ENCODE results near the gene MT1HL1.

MT1HL1 gene

GRCh38 chr1:237040823-237041222, 36.6 kb upstream of the MT1HL1 start:
- Histone ChIP-seq H3K27me3 (ENCODE audit: control insufficient read depth, insufficient read depth, low read length) (peaks cover 45% of the 10 kb centered on the region), H3K27ac (ENCODE audit: low read depth, low read length) (no peak overlapping the region), H3K9ac (ENCODE audit: low read length) (no peak overlapping the region), H3K4me1 (ENCODE audit: control insufficient read depth, insufficient read depth, low read length) (peaks cover 30% of the 10 kb centered on the region), H3K9me3 (ENCODE audit: control insufficient read depth, insufficient read depth, low read depth, low read length) (no peaks in the 10 kb centered on the region), H3K36me3 (ENCODE audit: control insufficient read depth, insufficient read depth, low read length) (no peaks in the 10 kb centered on the region), H3K4me3 (ENCODE audit: low read depth, low read length) (no peak overlapping the region)

DNA sequence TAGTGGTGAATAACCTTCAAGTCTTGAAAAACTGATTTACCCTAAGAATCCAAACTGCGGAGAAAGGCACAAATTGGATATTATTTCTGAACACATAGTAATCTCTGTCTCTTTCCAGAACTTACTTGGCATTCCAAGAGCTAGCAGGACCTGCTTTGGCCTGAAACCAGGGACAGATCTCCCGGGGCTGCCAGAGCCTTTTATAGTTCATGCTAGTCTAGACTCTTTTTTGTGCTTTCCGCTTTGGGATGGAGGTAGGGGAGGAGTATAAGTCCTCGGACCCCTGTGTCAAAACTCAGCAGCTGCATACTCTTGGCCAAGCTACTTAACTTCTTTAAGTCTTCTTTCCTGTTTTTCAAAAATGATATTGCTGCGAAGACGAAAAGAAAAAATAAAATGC, 34.0 kb upstream of the MT1HL1 start:
- H3K4me3 ChIP-seq (ENCODE audit: low read depth, low read length) = no peak overlapping the region
- H3K27ac ChIP-seq (ENCODE audit: low read depth, low read length) = no peak overlapping the region
- H3K4me1 ChIP-seq (ENCODE audit: control insufficient read depth, insufficient read depth, low read length) = peaks cover 6% of the 10 kb centered on the region
- peaks cover 26% of the 10 kb centered on the region for H3K27me3 ChIP-seq (ENCODE audit: control insufficient read depth, insufficient read depth, low read length)
- H3K9ac ChIP-seq (ENCODE audit: low read length) = no peak overlapping the region
- H3K9me3 ChIP-seq (ENCODE audit: control insufficient read depth, insufficient read depth, low read depth, low read length) = no peaks in the 10 kb centered on the region
- no peaks in the 10 kb centered on the region for H3K36me3 ChIP-seq (ENCODE audit: control insufficient read depth, insufficient read depth, low read length)

DNA sequence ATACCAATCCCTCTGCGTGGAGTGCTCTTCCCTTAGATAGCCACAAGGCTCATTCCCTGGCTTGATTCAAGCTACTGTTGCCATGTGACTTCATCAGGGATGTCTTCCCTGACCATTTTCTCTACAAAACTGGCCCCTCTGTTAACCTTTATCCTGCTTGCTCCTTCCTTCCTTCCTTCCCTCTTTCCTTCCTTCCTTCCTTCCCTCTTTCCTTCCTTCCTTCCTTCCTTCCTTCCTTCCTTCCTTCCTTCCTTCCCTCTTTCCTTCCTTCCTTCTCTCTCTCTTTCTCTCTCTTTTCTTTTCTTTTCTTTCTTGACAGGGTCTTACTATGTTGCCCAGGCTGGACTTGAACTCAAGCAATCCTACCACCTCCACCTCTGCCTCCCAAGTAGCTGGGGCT, 31.5 kb upstream of the MT1HL1 start:
- Histone ChIP-seq H3K9me3 (ENCODE audit: control insufficient read depth, insufficient read depth, low read depth, low read length) (no peaks in the 10 kb centered on the region), H3K36me3 (ENCODE audit: control insufficient read depth, insufficient read depth, low read length) (no peaks in the 10 kb centered on the region), H3K27me3 (ENCODE audit: control insufficient read depth, insufficient read depth, low read length) (peaks cover 7% of the 10 kb centered on the region), H3K4me1 (ENCODE audit: control insufficient read depth, insufficient read depth, low read length) (peaks cover 15% of the 10 kb centered on the region), H3K9ac (ENCODE audit: low read length) (no peak overlapping the region), H3K4me3 (ENCODE audit: low read depth, low read length) (no peak overlapping the region), H3K27ac (ENCODE audit: low read depth, low read length) (no peak overlapping the region)

DNA sequence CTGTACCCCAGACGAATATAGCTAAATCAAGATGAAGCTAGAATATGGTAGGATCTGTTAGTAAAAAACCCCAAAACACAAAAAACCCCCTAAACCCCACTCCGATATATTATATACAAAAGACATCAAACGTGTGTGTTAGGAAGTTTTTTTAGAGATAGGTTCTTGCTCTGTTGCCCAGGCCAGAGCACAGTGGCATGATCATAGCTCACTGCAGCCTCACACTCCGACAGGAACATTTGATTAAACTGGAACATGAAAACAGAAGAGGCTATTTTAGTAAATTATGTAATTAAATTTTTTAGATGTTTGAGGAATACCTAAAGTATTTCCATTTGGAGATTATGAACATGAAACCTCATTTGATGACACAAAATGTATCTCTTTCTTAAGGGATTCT, 29.6 kb upstream of the MT1HL1 start:
- Histone ChIP-seq H3K27ac (ENCODE audit: low read depth, low read length) (no peak overlapping the region), H3K9ac (ENCODE audit: low read length) (no peak overlapping the region), H3K4me1 (ENCODE audit: control insufficient read depth, insufficient read depth, low read length) (peaks cover 15% of the 10 kb centered on the region), H3K27me3 (ENCODE audit: control insufficient read depth, insufficient read depth, low read length) (no peaks in the 10 kb centered on the region), H3K36me3 (ENCODE audit: control insufficient read depth, insufficient read depth, low read length) (no peaks in the 10 kb centered on the region), H3K4me3 (ENCODE audit: low read depth, low read length) (no peak overlapping the region), H3K9me3 (ENCODE audit: control insufficient read depth, insufficient read depth, low read depth, low read length) (no peaks in the 10 kb centered on the region)

GRCh38 chr1:237033061-237033460, 28.8 kb upstream of the MT1HL1 start:
- no peak overlapping the region for H3K9ac ChIP-seq (ENCODE audit: low read length)
- H3K9me3 ChIP-seq (ENCODE audit: control insufficient read depth, insufficient read depth, low read depth, low read length) = no peaks in the 10 kb centered on the region
- H3K4me3 ChIP-seq (ENCODE audit: low read depth, low read length) = no peak overlapping the region
- peaks cover 15% of the 10 kb centered on the region for H3K4me1 ChIP-seq (ENCODE audit: control insufficient read depth, insufficient read depth, low read length)
- H3K27ac ChIP-seq (ENCODE audit: low read depth, low read length) = no peak overlapping the region
- H3K36me3 ChIP-seq (ENCODE audit: control insufficient read depth, insufficient read depth, low read length) = no peaks in the 10 kb centered on the region
- no peaks in the 10 kb centered on the region for H3K27me3 ChIP-seq (ENCODE audit: control insufficient read depth, insufficient read depth, low read length)

DNA sequence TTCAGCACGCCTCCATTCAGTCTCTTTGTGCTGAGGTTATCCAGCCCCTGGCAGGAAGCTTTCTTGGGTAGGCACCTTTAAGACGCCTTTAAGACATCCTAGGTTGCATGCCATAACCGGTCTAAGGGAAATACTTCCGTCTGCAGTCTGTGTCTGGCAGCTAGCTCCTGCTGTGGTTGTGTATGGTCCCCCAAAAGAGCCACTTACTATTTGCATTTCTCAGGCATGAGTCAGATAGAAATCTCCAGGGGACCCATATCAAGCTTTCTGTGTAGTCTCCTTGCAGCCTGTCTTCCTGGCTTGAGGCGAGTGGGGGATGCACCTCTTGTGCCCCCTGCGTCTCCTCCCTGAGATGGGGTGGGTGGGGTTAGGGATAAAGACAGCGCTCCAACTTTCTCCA, 27.8 kb upstream of the MT1HL1 start:
- H3K36me3 ChIP-seq (ENCODE audit: control insufficient read depth, insufficient read depth, low read length) = no peaks in the 10 kb centered on the region
- peak overlapping the region; percentile 63 for H3K9ac ChIP-seq (ENCODE audit: low read length)
- no peaks in the 10 kb centered on the region for H3K27me3 ChIP-seq (ENCODE audit: control insufficient read depth, insufficient read depth, low read length)
- no peaks in the 10 kb centered on the region for H3K9me3 ChIP-seq (ENCODE audit: control insufficient read depth, insufficient read depth, low read depth, low read length)
- peaks cover 15% of the 10 kb centered on the region for H3K4me1 ChIP-seq (ENCODE audit: control insufficient read depth, insufficient read depth, low read length)
- peak overlapping the region; percentile 11; the same call in 1 of the 2 replicates for H3K4me3 ChIP-seq (ENCODE audit: low read depth, low read length)
- no peak overlapping the region for H3K27ac ChIP-seq (ENCODE audit: low read depth, low read length)

DNA sequence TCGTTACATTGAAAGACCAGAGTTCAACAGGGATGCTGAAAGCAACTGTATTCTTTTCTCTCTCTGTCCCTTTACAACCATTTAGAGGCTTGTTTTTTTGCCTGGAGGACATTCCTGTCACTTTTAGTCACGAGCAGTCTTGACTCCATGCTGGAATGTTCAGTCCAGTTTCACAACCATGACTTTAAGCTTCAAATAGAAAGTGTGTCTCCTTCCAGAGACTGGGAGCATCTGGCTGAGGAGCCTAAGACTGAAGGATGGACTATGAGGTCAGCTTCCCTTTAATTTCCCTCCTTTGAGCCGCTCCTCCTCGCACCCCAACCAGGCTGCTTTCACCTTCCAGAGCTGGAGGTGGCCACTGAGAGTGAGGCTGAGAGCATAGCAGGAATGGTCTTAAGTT, 27.2 kb upstream of the MT1HL1 start:
- peaks cover 15% of the 10 kb centered on the region for H3K4me1 ChIP-seq (ENCODE audit: control insufficient read depth, insufficient read depth, low read length)
- H3K9ac ChIP-seq (ENCODE audit: low read length) = peak overlapping the region; percentile 63
- H3K36me3 ChIP-seq (ENCODE audit: control insufficient read depth, insufficient read depth, low read length) = no peaks in the 10 kb centered on the region
- H3K9me3 ChIP-seq (ENCODE audit: control insufficient read depth, insufficient read depth, low read depth, low read length) = no peaks in the 10 kb centered on the region; the same call in 1 of the 2 replicates
- H3K27ac ChIP-seq (ENCODE audit: low read depth, low read length) = peak overlapping the region; percentile 30; the same call in 1 of the 2 replicates
- peak overlapping the region; percentile 11; the same call in 1 of the 2 replicates for H3K4me3 ChIP-seq (ENCODE audit: low read depth, low read length)
- H3K27me3 ChIP-seq (ENCODE audit: control insufficient read depth, insufficient read depth, low read length) = no peaks in the 10 kb centered on the region

DNA sequence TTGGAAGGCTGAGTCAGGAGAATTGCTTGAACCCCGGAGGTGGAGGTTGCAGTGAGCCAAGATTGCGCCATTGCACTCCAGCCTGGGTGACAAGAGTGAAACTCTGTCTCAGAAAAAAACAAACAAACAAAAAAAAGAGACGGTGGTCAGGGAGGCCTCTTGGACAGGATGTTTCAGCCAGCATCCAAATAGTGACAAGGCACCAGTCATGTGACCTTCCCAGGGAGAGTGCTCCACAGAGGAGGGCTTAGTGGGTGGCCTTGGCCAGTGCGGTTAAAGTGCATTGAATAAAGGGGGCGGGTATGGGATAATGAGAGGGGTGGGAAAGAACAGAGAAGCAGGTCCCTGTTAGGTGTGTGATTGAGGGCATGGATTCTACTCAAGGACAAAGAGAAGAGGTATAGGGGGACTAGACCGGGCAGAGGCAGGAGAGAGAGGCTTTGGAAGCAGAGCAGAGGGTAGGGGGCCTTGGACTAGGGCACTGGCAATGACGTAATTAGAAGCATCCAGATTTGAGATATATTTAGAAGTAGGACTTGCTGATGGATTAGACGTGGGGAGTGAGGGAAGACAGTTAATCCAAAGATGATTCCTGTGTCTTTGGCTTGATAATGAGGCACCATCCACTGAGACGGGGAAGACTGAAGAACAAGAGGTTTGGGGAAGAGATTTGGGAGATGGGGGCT, 25.8 kb upstream of the MT1HL1 start:
- Histone ChIP-seq H3K9ac (ENCODE audit: low read length) (no peak overlapping the region), H3K4me1 (ENCODE audit: control insufficient read depth, insufficient read depth, low read length) (peaks cover 15% of the 10 kb centered on the region), H3K4me3 (ENCODE audit: low read depth, low read length) (no peak overlapping the region), H3K27me3 (ENCODE audit: control insufficient read depth, insufficient read depth, low read length) (no peaks in the 10 kb centered on the region), H3K36me3 (ENCODE audit: control insufficient read depth, insufficient read depth, low read length) (no peaks in the 10 kb centered on the region), H3K9me3 (ENCODE audit: control insufficient read depth, insufficient read depth, low read depth, low read length) (peaks cover 8% of the 10 kb centered on the region), H3K27ac (ENCODE audit: low read depth, low read length) (no peak overlapping the region)

- peaks cover 8% of the 10 kb centered on the region for H3K9me3 ChIP-seq (ENCODE audit: control insufficient read depth, insufficient read depth, low read depth, low read length)
- H3K27ac ChIP-seq (ENCODE audit: low read depth, low read length) = no peak overlapping the region
- no peak overlapping the region for H3K9ac ChIP-seq (ENCODE audit: low read length)
- no peak overlapping the region for H3K4me3 ChIP-seq (ENCODE audit: low read depth, low read length)
- H3K36me3 ChIP-seq (ENCODE audit: control insufficient read depth, insufficient read depth, low read length) = no peaks in the 10 kb centered on the region
- H3K27me3 ChIP-seq (ENCODE audit: control insufficient read depth, insufficient read depth, low read length) = no peaks in the 10 kb centered on the region
- H3K4me1 ChIP-seq (ENCODE audit: control insufficient read depth, insufficient read depth, low read length) = peaks cover 15% of the 10 kb centered on the region
Observed at GRCh38 chr1:237029240-237029639, 25.0 kb upstream of the MT1HL1 start.

DNA sequence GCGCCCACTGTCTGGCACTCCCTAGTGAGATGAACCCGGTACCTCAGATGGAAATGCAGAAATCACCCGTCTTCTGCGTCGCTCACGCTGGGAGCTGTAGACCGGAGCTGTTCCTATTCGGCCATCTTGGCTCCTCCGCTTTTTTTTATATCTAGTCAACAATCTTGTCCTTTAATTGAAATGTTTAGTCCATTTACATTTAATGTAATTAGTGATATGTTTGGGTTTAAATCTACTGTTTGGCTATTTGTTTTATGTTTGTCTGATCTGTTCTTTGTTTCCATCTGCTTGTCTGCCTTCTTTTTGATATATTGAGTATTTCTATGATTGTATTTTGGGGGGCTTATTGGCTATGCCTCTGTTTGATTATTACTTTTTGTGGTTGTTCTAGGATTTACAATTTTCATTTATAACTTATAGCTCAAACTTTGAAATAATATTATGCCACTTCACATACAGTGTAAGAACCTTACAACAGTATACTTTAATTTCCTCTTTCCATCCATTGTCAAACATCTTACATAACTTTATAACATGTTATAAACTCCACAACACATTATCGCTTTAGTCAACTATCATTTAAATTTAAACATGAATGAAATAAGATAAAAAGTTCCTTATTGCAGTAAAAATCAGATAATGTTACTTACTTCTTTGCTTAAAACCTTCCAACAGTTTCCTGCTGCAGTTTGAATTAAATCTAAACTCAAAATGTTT, 21.3 kb upstream of the MT1HL1 start:
- Histone ChIP-seq H3K4me1 (ENCODE audit: control insufficient read depth, insufficient read depth, low read length) (no peaks in the 10 kb centered on the region), H3K9me3 (ENCODE audit: control insufficient read depth, insufficient read depth, low read depth, low read length) (peaks cover 8% of the 10 kb centered on the region), H3K27ac (ENCODE audit: low read depth, low read length) (no peak overlapping the region), H3K36me3 (ENCODE audit: control insufficient read depth, insufficient read depth, low read length) (no peaks in the 10 kb centered on the region), H3K27me3 (ENCODE audit: control insufficient read depth, insufficient read depth, low read length) (no peaks in the 10 kb centered on the region), H3K9ac (ENCODE audit: low read length) (no peak overlapping the region), H3K4me3 (ENCODE audit: low read depth, low read length) (no peak overlapping the region)

GRCh38 chr1:237018896-237019295, 14.7 kb upstream of the MT1HL1 start:
- Histone ChIP-seq H3K27ac (ENCODE audit: low read depth, low read length) (no peak overlapping the region), H3K4me3 (ENCODE audit: low read depth, low read length) (no peak overlapping the region), H3K4me1 (ENCODE audit: control insufficient read depth, insufficient read depth, low read length) (peaks cover 13% of the 10 kb centered on the region), H3K36me3 (ENCODE audit: control insufficient read depth, insufficient read depth, low read length) (no peaks in the 10 kb centered on the region), H3K27me3 (ENCODE audit: control insufficient read depth, insufficient read depth, low read length) (no peaks in the 10 kb centered on the region), H3K9ac (ENCODE audit: low read length) (no peak overlapping the region), H3K9me3 (ENCODE audit: control insufficient read depth, insufficient read depth, low read depth, low read length) (no peaks in the 10 kb centered on the region)
